H9 (cell line): Measurements from ENCODE around the gene XRCC6. TPM values are rescaled to one million over a fixed set of nuclear protein-coding genes. Genes with fewer than 3 reads are reported as not detected.

Experiments used
- DNase-seq: peaks from one replicate; pipeline ENCODE4 v3.0.0-alpha.2; 2017
- H2AFZ ChIP-seq: one replicate; pipeline ENCODE4 v1.6.1; 2013; ENCODE audit warnings: mild to moderate bottlenecking, low read length, control low read depth, moderate library complexity
- H2AK5ac ChIP-seq: 2 replicates; pipeline ENCODE4 v1.6.1; 2013; ENCODE audit warnings: low read length, control low read depth, mixed read lengths; ENCODE audit not compliant: insufficient read length
- H2BK120ac ChIP-seq: one replicate; pipeline ENCODE4 v1.6.1; 2013; ENCODE audit warnings: low read depth, mild to moderate bottlenecking, low read length, control low read depth, inconsistent platforms; ENCODE audit not compliant: poor library complexity, severe bottlenecking
- H2BK12ac ChIP-seq: 2 replicates; pipeline ENCODE4 v1.6.1; 2013; ENCODE audit warnings: low read length, control low read depth, mixed read lengths, low read depth; ENCODE audit not compliant: insufficient read length
- H2BK15ac ChIP-seq: 2 replicates; pipeline ENCODE4 v1.6.1; 2013; ENCODE audit warnings: low read depth, low read length, control low read depth
- H2BK20ac ChIP-seq: one replicate; pipeline ENCODE4 v1.6.1; 2013; ENCODE audit warnings: low read depth, mild to moderate bottlenecking, low read length, control low read depth, inconsistent platforms; ENCODE audit not compliant: poor library complexity, severe bottlenecking
- H2BK5ac ChIP-seq: 2 replicates; pipeline ENCODE4 v1.6.1; 2013; ENCODE audit warnings: low read length, control low read depth, mixed read lengths; ENCODE audit not compliant: insufficient read length
- H3K14ac ChIP-seq: 2 replicates; pipeline ENCODE4 v1.6.1; 2013; ENCODE audit warnings: low read length, control low read depth; ENCODE audit not compliant: insufficient read depth
- H3K18ac ChIP-seq: 2 replicates; pipeline ENCODE4 v1.6.1; 2013; ENCODE audit warnings: low read depth, mild to moderate bottlenecking, mixed read lengths, low read length, control low read depth; ENCODE audit not compliant: insufficient read length
- H3K23ac ChIP-seq: 2 replicates; pipeline ENCODE4 v1.6.1; 2013; ENCODE audit warnings: low read length, control low read depth, mixed read lengths, low read depth; ENCODE audit not compliant: insufficient read length
- H3K23me2 ChIP-seq: 2 replicates; pipeline ENCODE4 v1.6.1; 2013; ENCODE audit warnings: low read depth, mild to moderate bottlenecking, mixed read lengths, low read length, control low read depth; ENCODE audit not compliant: insufficient read length, poor library complexity, severe bottlenecking
- H3K27ac ChIP-seq: 2 replicates; pipeline ENCODE4 v1.5.1; 2013; ENCODE audit warnings: low read length, control low read depth, mixed read lengths, low read depth; ENCODE audit not compliant: insufficient read length
- H3K27me3 ChIP-seq: 2 replicates; pipeline ENCODE4 v1.6.1; 2013; ENCODE audit warnings: low read length, control low read depth, inconsistent platforms; ENCODE audit not compliant: insufficient read depth
- H3K4ac ChIP-seq: 2 replicates; pipeline ENCODE4 v1.6.1; 2013; ENCODE audit warnings: low read depth, mild to moderate bottlenecking, control low read depth, inconsistent platforms, low read length, moderate library complexity
- H3K4me1 ChIP-seq: 2 replicates; pipeline ENCODE4 v1.6.1; 2013; ENCODE audit warnings: low read length, control low read depth, inconsistent platforms; ENCODE audit not compliant: insufficient read depth
- H3K4me2 ChIP-seq: 2 replicates; pipeline ENCODE4 v1.6.1; 2013; ENCODE audit warnings: low read length, control low read depth, mixed read lengths; ENCODE audit not compliant: insufficient read length, insufficient read depth
- H3K56ac ChIP-seq: 2 replicates; pipeline ENCODE4 v1.6.1; 2013; ENCODE audit warnings: low read depth, mild to moderate bottlenecking, mixed read lengths, low read length, control low read depth; ENCODE audit not compliant: insufficient read length
- H3K79me1 ChIP-seq: 2 replicates; pipeline ENCODE4 v1.6.1; 2013; ENCODE audit warnings: low read depth, mild to moderate bottlenecking, moderate library complexity, low read length, control low read depth, inconsistent platforms; ENCODE audit not compliant: insufficient read depth, poor library complexity, severe bottlenecking
- H3K79me2 ChIP-seq: 2 replicates; pipeline ENCODE4 v1.6.1; 2013; ENCODE audit warnings: low read length, control low read depth, inconsistent platforms; ENCODE audit not compliant: insufficient read depth
- H3K9ac ChIP-seq: 2 replicates; pipeline ENCODE4 v1.6.1; 2013; ENCODE audit warnings: low read length, control low read depth, mixed read lengths; ENCODE audit not compliant: insufficient read length; ENCODE audit errors: extremely low read depth
- H3K9me3 ChIP-seq: one replicate; pipeline ENCODE4 v1.6.1; 2013; ENCODE audit warnings: low read depth, low read length, inconsistent platforms; ENCODE audit not compliant: control insufficient read depth
- H3T11ph ChIP-seq: one replicate; pipeline ENCODE4 v1.6.1; 2013; ENCODE audit warnings: mild to moderate bottlenecking, low read length, control low read depth, inconsistent platforms
- H4K20me1 ChIP-seq: one replicate; pipeline ENCODE4 v1.6.1; 2013; ENCODE audit not compliant: control insufficient read depth, insufficient read length, insufficient read depth
- H4K5ac ChIP-seq: 2 replicates; pipeline ENCODE4 v1.6.1; 2013; ENCODE audit warnings: low read depth, mild to moderate bottlenecking, mixed read lengths, low read length, control low read depth; ENCODE audit not compliant: insufficient read length
- H4K8ac ChIP-seq: replicated peaks from 2 replicates; pipeline ENCODE4 v1.6.1; 2013; ENCODE audit warnings: low read length, control low read depth, mixed read lengths, low read depth; ENCODE audit not compliant: insufficient read length
- H4K91ac ChIP-seq: 2 replicates; pipeline ENCODE4 v1.6.1; 2013; ENCODE audit warnings: low read depth, mild to moderate bottlenecking, moderate library complexity, mixed read lengths, low read length, control low read depth; ENCODE audit not compliant: insufficient read length
- H3K27ac Mint-ChIP-seq, 3 experiments: 2 replicates in 2 of 3; 3 replicates in 1 of 3; pipeline ENCODE4 v1.8.0; 2020 to 2021; ENCODE audit warnings: mixed read lengths in 3 of 3, mild to moderate bottlenecking in 1 of 3, moderate library complexity in 1 of 3
- H3K27me3 Mint-ChIP-seq: 2 replicates; pipeline ENCODE4 v1.8.0; 2021; ENCODE audit warnings: low read depth, mild to moderate bottlenecking, moderate library complexity, mixed read lengths
- H3K36me3 Mint-ChIP-seq, 3 experiments: 2 replicates in 2 of 3; 3 replicates in 1 of 3; pipeline ENCODE4 v1.8.0; 2020 to 2021; ENCODE audit warnings: low read depth in 3 of 3, mixed read lengths in 3 of 3; ENCODE audit not compliant: insufficient read depth in 1 of 3
- H3K4me1 Mint-ChIP-seq, 2 experiments: 2 replicates each; pipeline ENCODE4 v1.8.0; 2020; ENCODE audit warnings: mixed read lengths in 2 of 2
- H3K4me3 Mint-ChIP-seq, 2 experiments: 2 replicates in 1 of 2; 3 replicates in 1 of 2; pipeline ENCODE4 v1.8.0; 2020 to 2021; ENCODE audit warnings: mild to moderate bottlenecking in 2 of 2, mixed read lengths in 2 of 2, moderate library complexity in 1 of 2
- H3K9me3 Mint-ChIP-seq, 2 experiments: 2 replicates in 1 of 2; 3 replicates in 1 of 2; pipeline ENCODE4 v1.8.0; 2020; ENCODE audit warnings: mild to moderate bottlenecking in 2 of 2, mixed read lengths in 2 of 2, moderate library complexity in 1 of 2
- WGBS: extraction: QIAGEN DNeasy Blood & Tissue Kit; methylation state at CpG from one replicate; pipeline ENCODE4 v1.1.7; 2013; ENCODE audit warnings: missing lambda C conversion rate, low lambda C conversion rate, mixed read lengths; ENCODE audit not compliant: insufficient read length; ENCODE audit errors: extremely low coverage; 5-methylcytosine and 5-hydroxymethylcytosine counted together
- total RNA-seq: library from RNA; stranded (reverse); gene quantifications from 2 replicates; pipeline ENCODE4 v1.2.1, GENCODE V29; 2021
- TF ChIP-seq, protein P1 (sequence below): fragments of 200-600 bp; sonication (generic); conservative IDR thresholded peaks from 3 replicates; pipeline ENCODE4 v1.8.0; 2021; ENCODE audit warnings: antibody characterized with exemption, mild to moderate bottlenecking

The XRCC6 gene
- total RNA-seq, 1 experiment from 2014 or later = 461 TPM

- H3K27me3 Mint-ChIP-seq = no peaks in the 10 kb centered on the region
- Histone ChIP-seq H3K23ac (no peak overlapping the region), H4K5ac (no peak overlapping the region), H3K79me1 (peaks cover 4% of the 10 kb centered on the region), H4K20me1 (no peaks in the 10 kb centered on the region), H3K4ac (no peak overlapping the region), H3K14ac (no peak overlapping the region), H2BK20ac (no peak overlapping the region), H3K79me2 (peaks cover 20% of the 10 kb centered on the region; the same call in 1 of the 2 replicates), H3K18ac (peak overlapping the region; percentile 49), H3K9me3 (no peaks in the 10 kb centered on the region), H2BK12ac (no peak overlapping the region), H4K91ac (no peak overlapping the region), H2AFZ (no peak overlapping the region), H3K4me1 (no peaks in the 10 kb centered on the region), H3K4me2 (peak overlapping the region; percentile 55), H4K8ac (no peak overlapping the region), H2BK120ac (no peak overlapping the region), H3K9ac (peak overlapping the region; percentile 60), H3K27ac (no peak overlapping the region), H2BK15ac (no peak overlapping the region), H3K56ac (no peak overlapping the region), H3K27me3 (no peaks in the 10 kb centered on the region), H2BK5ac (no peak overlapping the region), H3K23me2 (peaks cover 5% of the 10 kb centered on the region), H2AK5ac (no peak overlapping the region), H3T11ph (no peak overlapping the region)
- peak overlapping the region; percentile 14 to 99 (median 98); a peak in 5 of 7 replicates for H3K27ac Mint-ChIP-seq
- H3K9me3 Mint-ChIP-seq = no peaks in the 10 kb centered on the region
- peak; percentile 86 for DNase-seq
- WGBS = no CpG with 5 or more reads among the region's 50 CpGs
- H3K36me3 Mint-ChIP-seq = peaks cover 28 to 38% (median 29%) of the 10 kb centered on the region in 3 experiments; a peak in 6 of 7 replicates
- H3K4me3 Mint-ChIP-seq = peak overlapping the region; percentile 97 to 99
- peaks cover 2% of the 10 kb centered on the region in 2 experiments; a peak in 3 of 4 replicates for H3K4me1 Mint-ChIP-seq
- TF ChIP-seq, protein P1, sequence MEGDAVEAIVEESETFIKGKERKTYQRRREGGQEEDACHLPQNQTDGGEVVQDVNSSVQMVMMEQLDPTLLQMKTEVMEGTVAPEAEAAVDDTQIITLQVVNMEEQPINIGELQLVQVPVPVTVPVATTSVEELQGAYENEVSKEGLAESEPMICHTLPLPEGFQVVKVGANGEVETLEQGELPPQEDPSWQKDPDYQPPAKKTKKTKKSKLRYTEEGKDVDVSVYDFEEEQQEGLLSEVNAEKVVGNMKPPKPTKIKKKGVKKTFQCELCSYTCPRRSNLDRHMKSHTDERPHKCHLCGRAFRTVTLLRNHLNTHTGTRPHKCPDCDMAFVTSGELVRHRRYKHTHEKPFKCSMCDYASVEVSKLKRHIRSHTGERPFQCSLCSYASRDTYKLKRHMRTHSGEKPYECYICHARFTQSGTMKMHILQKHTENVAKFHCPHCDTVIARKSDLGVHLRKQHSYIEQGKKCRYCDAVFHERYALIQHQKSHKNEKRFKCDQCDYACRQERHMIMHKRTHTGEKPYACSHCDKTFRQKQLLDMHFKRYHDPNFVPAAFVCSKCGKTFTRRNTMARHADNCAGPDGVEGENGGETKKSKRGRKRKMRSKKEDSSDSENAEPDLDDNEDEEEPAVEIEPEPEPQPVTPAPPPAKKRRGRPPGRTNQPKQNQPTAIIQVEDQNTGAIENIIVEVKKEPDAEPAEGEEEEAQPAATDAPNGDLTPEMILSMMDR = no peak
Observed at GRCh38 chr22:41682033-41682807, 61.1 kb downstream of the XRCC6 start.
